BJ (cell line): ENCODE results near the gene PET100. TPM values are rescaled to one million over a fixed set of nuclear protein-coding genes. Genes with fewer than 3 reads are reported as not detected.
"Not testable (repeated sequence)": the region's sequence is repeated elsewhere in the genome, so short reads cannot be mapped to it uniquely, and the experiment has no call there.

Experiments used
- CTCF ChIA-PET: fragments of 350-600 bp; formaldehyde crosslinking; extraction: SDS; loops from one replicate; lab custom pipeline; 2021; ENCODE audit warnings: antibody characterized with exemption, inconsistent platforms; lab: Yijun Ruan, JAX
- POLR2A ChIA-PET: fragments of 300-600 bp; sonication (Branson Sonifier 250); formaldehyde crosslinking; extraction: SDS; loops from one replicate; lab custom pipeline; 2021; ENCODE audit warnings: antibody characterized with exemption; lab: Charles Lee
- DNase-seq: peaks from one replicate; pipeline ENCODE4 v3.0.0-alpha.2; 2011; ENCODE audit warnings: low read depth
- H3K27me3 ChIP-seq: 2 replicates; pipeline ENCODE4 v1.6.0; 2011; ENCODE audit warnings: low read length; ENCODE audit not compliant: control insufficient read depth, insufficient read depth
- H3K36me3 ChIP-seq: 2 replicates; pipeline ENCODE4 v1.5.1; 2011; ENCODE audit warnings: low read length; ENCODE audit not compliant: control insufficient read depth, insufficient read depth
- H3K4me3 ChIP-seq: 2 replicates; pipeline ENCODE4 v1.5.1; 2011; ENCODE audit warnings: low read depth, mild to moderate bottlenecking, control low read depth, low read length
- polyA plus RNA-seq: library from polyadenylated mRNA; depleted of rRNA; stranded (reverse); fragments of >200 nt; gene quantifications from 2 replicates; pipeline ENCODE4 v1.2.3, GENCODE V29; 2011
- TF ChIP-seq, protein P1 (sequence below): IDR thresholded peaks from 2 replicates; pipeline ENCODE4 v1.5.1; 2011; ENCODE audit warnings: low read depth, mild to moderate bottlenecking, control low read depth, inconsistent platforms, low read length, moderate library complexity; ENCODE audit not compliant: insufficient read depth

The PET100 gene
- polyA plus RNA-seq, 1 experiment, result 8.9 TPM

DNA sequence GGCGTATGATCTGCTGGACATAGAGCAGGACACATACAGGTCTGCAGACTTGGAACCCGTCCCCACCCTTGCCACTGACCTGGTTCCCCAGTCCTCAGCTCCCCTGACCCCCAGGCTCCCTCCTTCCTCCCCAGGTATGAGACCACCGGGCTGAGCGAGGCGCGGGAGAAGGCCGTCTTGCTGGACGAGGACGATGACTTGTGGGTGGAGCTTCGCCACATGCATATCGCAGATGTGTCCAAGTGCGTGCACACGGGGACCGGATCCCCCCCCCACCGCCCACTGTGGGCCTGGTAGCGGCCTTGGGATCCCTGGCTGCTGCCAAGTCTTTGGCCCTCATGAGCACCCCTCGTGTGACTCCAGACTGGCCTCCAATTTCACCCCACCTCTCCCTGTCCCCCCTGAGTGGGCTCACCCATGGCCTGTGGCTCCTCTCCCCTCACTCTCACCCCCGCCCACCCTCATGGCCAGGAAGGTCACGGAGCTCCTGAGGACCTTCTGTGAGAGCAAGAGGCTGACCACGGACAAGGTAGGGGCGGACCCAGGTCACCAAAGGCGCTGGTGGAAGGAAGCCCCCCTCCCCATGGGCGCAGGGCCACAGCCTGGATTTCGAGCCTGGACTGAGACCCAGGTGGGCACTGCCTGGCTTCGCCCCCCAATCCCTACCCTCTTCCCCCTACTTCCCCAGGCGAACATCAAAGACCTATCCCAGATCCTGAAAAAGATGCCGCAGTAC, 12.9 kb downstream of the PET100 start:
- TF ChIP-seq, protein P1, sequence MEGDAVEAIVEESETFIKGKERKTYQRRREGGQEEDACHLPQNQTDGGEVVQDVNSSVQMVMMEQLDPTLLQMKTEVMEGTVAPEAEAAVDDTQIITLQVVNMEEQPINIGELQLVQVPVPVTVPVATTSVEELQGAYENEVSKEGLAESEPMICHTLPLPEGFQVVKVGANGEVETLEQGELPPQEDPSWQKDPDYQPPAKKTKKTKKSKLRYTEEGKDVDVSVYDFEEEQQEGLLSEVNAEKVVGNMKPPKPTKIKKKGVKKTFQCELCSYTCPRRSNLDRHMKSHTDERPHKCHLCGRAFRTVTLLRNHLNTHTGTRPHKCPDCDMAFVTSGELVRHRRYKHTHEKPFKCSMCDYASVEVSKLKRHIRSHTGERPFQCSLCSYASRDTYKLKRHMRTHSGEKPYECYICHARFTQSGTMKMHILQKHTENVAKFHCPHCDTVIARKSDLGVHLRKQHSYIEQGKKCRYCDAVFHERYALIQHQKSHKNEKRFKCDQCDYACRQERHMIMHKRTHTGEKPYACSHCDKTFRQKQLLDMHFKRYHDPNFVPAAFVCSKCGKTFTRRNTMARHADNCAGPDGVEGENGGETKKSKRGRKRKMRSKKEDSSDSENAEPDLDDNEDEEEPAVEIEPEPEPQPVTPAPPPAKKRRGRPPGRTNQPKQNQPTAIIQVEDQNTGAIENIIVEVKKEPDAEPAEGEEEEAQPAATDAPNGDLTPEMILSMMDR, result no peak
- H3K4me3 ChIP-seq, result no peak overlapping the region
- POLR2A ChIA-PET, result no interaction called here
- H3K36me3 ChIP-seq, result peaks cover 2% of the 10 kb centered on the region
- no peak for DNase-seq
- H3K27me3 ChIP-seq, result no peaks in the 10 kb centered on the region
- CTCF ChIA-PET, result interaction anchor here (1.5 to 2.7 kb wide), 4 partner anchors 9 to 38 kb away, joined by 3 to 11 read pairs (median 4); partner anchors contain the start of genes PCP2 and TRAPPC5

DNA sequence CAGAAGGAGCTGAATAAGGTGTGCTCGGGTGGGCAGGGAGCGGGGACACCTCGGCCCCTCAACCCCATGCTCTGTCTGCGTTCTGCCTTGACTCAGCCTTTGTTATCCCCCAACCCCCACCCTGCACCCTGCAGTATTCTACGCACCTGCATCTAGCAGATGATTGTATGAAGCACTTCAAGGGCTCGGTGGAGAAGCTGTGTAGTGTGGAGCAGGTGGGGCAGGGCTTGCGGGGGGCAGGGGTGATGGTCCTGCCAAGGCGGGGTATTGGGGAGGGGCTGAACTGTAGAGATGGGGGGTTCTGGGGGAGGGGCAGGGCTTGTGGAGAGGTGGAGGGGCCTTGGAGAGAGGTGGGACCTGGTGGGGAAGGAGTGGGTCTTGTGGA, 13.4 kb downstream of the PET100 start:
- POLR2A ChIA-PET, result no interaction called here
- TF ChIP-seq, protein P1, result no peak
- Histone ChIP-seq H3K27me3 (no peaks in the 10 kb centered on the region), H3K4me3 (no peak overlapping the region), H3K36me3 (peaks cover 2% of the 10 kb centered on the region)
- DNase-seq, result no peak
- CTCF ChIA-PET, result interaction anchor here (1.5 to 2.7 kb wide), 3 partner anchors 9 to 37 kb away, joined by 3 to 11 read pairs (median 4); partner anchors contain the start of genes PCP2 and TRAPPC5

DNA sequence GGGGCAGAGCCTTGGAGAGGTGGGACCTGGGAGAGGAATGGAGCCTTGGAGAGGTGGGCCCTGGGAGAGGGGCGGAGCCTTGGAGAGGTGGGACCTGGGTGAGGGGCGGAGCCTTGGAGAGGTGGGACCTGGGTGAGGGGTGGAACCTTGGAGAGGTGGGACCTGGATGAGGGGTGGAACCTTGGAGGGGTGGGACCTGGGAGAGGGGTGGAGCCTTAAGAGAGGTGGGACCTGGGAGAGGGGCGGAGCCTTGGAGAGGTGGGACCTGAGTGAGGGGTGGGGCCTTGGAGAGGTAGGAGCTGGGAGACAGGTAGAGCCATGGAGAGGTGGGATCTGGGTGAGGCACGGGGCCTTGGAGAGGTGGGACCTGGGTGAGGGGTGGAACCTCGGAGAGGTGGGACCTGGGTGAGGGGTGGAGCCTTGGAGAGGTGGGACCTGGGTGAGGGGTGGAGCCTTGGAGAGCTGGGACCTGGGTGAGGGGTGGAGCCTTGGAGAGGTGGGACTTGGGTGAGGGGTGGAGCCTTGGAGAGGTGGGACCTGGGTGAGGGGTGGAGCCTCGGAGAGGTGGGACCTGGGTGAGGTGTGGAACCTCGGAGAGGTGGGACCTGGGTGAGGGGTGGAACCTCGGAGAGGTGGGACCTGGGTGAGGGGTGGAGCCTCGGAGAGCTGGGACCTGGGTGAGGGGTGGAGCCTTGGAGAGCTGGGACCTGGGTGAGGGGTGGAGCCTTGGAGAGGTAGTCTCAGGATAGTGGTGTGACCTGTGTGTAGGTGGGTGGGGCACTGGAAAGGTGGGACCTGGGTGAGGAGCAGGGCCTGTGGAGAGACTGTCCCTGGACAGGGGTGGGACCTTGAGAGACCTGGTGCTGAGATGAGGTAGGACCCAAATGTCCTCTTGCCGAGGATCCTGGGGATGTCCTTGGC, 14.3 kb downstream of the PET100 start:
- CTCF ChIA-PET, result interaction anchor here (0.6 to 1.6 kb wide), 2 partner anchors 37 to 285 kb away, joined by 3 read pairs; partner anchors contain the start of gene TRAPPC5
- DNase-seq, H3K4me3 ChIP-seq, H3K36me3 ChIP-seq, H3K27me3 ChIP-seq, POLR2A ChIA-PET: not testable (repeated sequence)

DNA sequence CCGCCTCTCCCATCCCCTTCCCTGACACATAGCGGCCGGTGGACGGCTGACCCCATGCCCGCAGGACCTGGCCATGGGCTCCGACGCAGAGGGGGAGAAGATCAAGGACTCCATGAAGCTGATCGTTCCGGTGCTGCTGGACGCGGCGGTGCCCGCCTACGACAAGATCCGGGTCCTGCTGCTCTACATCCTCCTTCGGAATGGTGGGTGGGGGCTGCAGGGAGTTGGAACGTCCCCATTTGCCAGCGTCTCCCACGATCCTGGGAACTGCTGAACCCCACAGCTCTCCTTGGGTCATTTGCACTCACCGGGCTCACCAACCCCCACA, 14.9 kb downstream of the PET100 start:
- H3K4me3 ChIP-seq, result no peak overlapping the region
- POLR2A ChIA-PET, result no interaction called here
- CTCF ChIA-PET, result interaction anchor here (0.8 kb wide), 1 partner anchor 36 kb away, joined by 4 read pairs; the partner anchor contains the start of gene TRAPPC5
- DNase-seq, result no peak
- no peaks in the 10 kb centered on the region for H3K27me3 ChIP-seq
- TF ChIP-seq, protein P1, result no peak
- H3K36me3 ChIP-seq, result peaks cover 2% of the 10 kb centered on the region

DNA sequence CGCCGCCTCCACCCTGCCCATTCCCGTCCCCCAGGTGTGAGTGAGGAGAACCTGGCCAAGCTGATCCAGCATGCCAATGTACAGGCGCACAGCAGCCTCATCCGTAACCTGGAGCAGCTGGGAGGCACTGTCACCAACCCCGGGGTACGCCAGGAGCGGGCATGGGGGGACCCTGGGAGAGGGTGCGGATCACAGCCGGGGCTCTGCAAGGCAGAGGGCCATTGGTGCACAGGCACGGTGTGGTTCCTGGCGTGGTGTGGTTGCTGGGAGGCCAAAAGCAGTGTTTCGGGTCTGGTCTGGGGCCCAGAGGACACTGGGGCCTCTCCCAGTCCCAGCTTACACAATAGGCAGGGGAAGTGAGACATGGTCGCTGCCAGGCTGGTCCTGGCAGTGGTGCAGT, 15.6 kb downstream of the PET100 start:
- TF ChIP-seq, protein P1, result no peak
- CTCF ChIA-PET, result interaction anchor here (0.8 kb wide), 1 partner anchor 35 kb away, joined by 4 read pairs; the partner anchor contains the start of gene TRAPPC5

More for the DNA sequence above, 15.6 kb downstream of the PET100 start:
- Histone ChIP-seq H3K4me3 (no peak overlapping the region), H3K27me3 (no peaks in the 10 kb centered on the region), H3K36me3 (peaks cover 2% of the 10 kb centered on the region)
- DNase-seq, result no peak
- POLR2A ChIA-PET, result no interaction called here
